Activated CD4-positive, alpha-beta memory T cell treated with anti-CD3 and anti-CD28 coated beads for 36 hours (primary cell): ENCODE data around the gene WDR1. TPM values are rescaled to one million over a fixed set of nuclear protein-coding genes. Genes with fewer than 3 reads are reported as not detected.

Experiments
- CTCF ChIA-PET: fragments of 350-600 bp; sonication (Branson Sonifier 250); formaldehyde crosslinking; loops from one replicate; lab custom pipeline; 2021; ENCODE audit warnings: antibody characterized with exemption, inconsistent platforms; lab: Charles Lee
- POLR2A ChIA-PET: fragments of 350-600 bp; sonication (Branson Sonifier 250); formaldehyde crosslinking; loops from one replicate; lab custom pipeline; 2021; ENCODE audit warnings: antibody characterized with exemption; lab: Charles Lee
- DNase-seq: peaks from one replicate; pipeline ENCODE4 v3.0.0-alpha.2; 2020
- H3K27ac Mint-ChIP-seq: one replicate; pipeline ENCODE4 v1.8.0; 2021; ENCODE audit warnings: mixed read lengths
- H3K27me3 Mint-ChIP-seq: one replicate; pipeline ENCODE4 v1.8.0; 2021; ENCODE audit warnings: mixed read lengths
- H3K36me3 Mint-ChIP-seq: one replicate; pipeline ENCODE4 v1.8.0; 2021; ENCODE audit warnings: mixed read lengths
- H3K4me1 Mint-ChIP-seq: one replicate; pipeline ENCODE4 v1.8.0; 2021; ENCODE audit warnings: low read depth, mixed read lengths
- H3K4me3 Mint-ChIP-seq: one replicate; pipeline ENCODE4 v1.8.0; 2021; ENCODE audit warnings: mild to moderate bottlenecking, mixed read lengths
- H3K9me3 Mint-ChIP-seq: one replicate; pipeline ENCODE4 v1.8.0; 2021; ENCODE audit warnings: mixed read lengths
- intact Hi-C: fragments of 100-400 bp; cut with micrococcal nuclease; formaldehyde crosslinking; loops from one replicate; pipeline ENCODE4 v1.15.1; 2023
- total RNA-seq, 2 experiments: library from RNA; stranded (reverse); gene quantifications; one replicate each; pipeline ENCODE4 v1.2.3, GENCODE V29; 2021

Gene WDR1
- total RNA-seq, 2 experiments from 2014 or later = 351 to 353 TPM

DNA sequence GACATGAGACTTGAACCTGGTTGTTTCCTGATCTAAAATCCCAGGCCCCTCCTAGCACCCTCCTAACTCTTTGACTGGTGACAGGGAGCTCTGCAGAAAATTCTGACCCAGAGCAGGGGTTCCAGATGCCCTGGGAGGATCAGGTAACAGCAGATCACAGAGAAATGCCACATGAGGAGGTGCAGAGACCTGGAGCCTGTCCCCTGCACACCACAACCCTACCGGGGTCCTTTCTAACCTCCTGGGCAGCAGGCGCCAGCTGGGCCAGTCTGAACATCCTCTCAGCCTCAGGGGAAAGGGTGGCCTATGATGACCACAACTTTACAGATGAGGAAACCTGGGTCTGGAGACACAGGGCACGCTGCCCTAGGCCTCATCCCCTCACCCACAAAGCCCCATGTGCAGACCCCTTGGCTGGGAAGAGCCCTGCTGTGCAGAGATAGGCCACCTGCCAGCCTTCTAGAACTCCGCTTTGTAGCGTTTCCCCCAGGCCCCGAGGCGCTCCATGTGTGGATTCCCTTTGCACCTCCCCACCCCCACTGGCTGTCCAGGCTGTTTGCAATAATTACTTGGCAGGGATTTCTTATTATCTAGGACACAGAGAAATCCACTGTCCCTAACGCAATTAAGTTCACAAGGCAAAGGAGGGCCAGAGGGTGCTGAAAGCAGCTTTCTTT lies 36.5 kb downstream of the WDR1 start:
- DNase-seq = peak; percentile 8
- H3K4me3 Mint-ChIP-seq = no peak overlapping the region
- no peaks in the 10 kb centered on the region for H3K9me3 Mint-ChIP-seq
- POLR2A ChIA-PET = no interaction called here
- H3K36me3 Mint-ChIP-seq = peaks cover 67% of the 10 kb centered on the region
- H3K27me3 Mint-ChIP-seq = no peaks in the 10 kb centered on the region
- CTCF ChIA-PET = no interaction called here
- H3K27ac Mint-ChIP-seq = no peak overlapping the region
- H3K4me1 Mint-ChIP-seq = no peaks in the 10 kb centered on the region
- intact Hi-C loops = no loop called here

GRCh38 chr4:10079256-10079655 lies 37.3 kb downstream of the WDR1 start:
- Mint-ChIP-seq H3K4me3 (no peak overlapping the region), H3K36me3 (peaks cover 69% of the 10 kb centered on the region)
- POLR2A ChIA-PET = no interaction called here

DNA sequence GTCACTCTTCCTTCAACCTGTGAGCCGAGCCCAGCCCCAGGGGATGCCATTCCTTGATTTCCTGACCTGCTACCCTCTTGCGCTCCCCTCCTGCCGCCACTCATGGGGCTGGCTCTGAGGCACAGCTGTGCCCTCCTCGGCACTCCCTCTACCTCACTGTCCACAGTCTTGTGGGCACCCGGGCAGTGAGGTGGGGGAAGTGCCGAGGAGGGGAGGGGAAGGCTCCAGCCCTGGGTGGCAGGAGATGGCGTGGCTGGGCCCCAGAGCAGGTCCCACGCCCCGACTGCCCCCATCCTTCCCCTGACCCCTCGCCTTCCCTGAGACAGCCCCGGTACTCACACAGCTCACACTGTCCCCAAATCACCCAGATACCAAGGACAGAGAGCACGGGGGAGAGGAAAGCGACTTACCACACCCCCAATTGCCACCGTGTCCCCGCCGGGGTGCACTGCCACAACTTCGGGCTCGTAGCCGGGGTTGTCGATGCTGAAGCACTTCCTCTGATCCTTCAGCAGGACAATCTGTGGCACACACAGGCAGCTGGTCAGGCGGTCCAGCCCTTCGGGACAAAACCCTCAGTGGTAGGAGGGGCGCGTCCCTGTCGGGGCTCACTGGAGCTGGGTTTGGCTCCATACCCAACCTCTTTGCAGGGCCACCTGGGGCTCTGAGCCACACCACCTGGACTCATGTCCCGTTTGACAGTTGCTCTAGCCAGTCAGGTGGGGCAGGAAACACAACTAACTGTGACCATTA lies 37.9 kb downstream of the WDR1 start:
- no peak overlapping the region for H3K27ac Mint-ChIP-seq
- intact Hi-C loops = no loop called here
- POLR2A ChIA-PET = no interaction called here

More at GRCh38 chr4:10079256-10079655, 37.3 kb downstream of the WDR1 start:
- Mint-ChIP-seq H3K27me3 (no peaks in the 10 kb centered on the region), H3K4me1 (peaks cover 4% of the 10 kb centered on the region), H3K27ac (no peak overlapping the region), H3K9me3 (no peaks in the 10 kb centered on the region)
- intact Hi-C loops = no loop called here
- CTCF ChIA-PET = no interaction called here
- DNase-seq = peak; percentile 4

DNA sequence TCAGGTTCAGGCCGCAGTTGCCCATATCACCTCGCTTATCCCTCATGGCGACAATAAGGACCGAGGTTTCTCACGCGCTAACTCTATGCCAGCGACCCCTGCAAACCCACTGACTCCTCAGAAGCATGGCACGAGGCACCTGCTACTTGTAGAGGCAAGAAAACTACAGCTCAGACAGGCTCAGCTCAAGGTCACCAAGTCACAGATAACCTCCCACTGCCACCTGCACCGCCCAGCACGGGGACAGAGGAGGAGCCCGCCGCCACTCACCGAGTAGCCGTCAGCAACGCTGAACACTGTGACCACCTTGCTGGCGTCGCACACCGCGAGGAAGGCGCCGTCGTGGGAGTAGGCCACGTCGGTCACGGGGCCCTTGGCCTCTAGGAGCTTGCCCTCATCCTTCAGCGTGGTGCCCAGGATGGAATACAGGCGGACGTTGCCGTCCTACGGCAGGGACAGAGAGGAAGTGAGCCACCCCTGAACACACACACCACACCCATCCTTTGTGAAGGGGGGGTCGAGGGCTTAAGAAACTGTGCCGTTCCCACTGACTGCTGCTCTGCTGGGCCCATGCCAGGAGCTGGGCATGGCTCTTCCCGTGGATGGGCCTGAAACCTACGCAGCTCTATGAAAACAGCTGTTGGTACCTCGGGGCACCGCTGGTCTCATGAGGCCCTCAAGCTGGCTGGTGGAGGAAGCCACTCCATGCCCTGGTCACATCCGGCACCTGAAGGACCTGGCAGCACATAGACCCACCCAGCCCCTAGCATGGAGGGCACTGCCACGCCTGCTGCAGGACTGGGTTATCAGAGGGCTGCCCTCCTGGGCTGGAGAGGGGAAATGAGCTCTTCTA lies 38.9 kb downstream of the WDR1 start:
- Mint-ChIP-seq H3K4me3 (no peak overlapping the region), H3K9me3 (no peaks in the 10 kb centered on the region), H3K27ac (peak overlapping the region; percentile 38), H3K27me3 (no peaks in the 10 kb centered on the region), H3K4me1 (peaks cover 11% of the 10 kb centered on the region), H3K36me3 (peaks cover 70% of the 10 kb centered on the region)
- intact Hi-C loops = no loop called here
- POLR2A ChIA-PET = no interaction called here
- CTCF ChIA-PET = no interaction called here
- peak; percentile 8 for DNase-seq

More for the DNA sequence above, 37.9 kb downstream of the WDR1 start:
- Mint-ChIP-seq H3K27me3 (no peaks in the 10 kb centered on the region), H3K9me3 (no peaks in the 10 kb centered on the region), H3K4me3 (no peak overlapping the region), H3K4me1 (peaks cover 9% of the 10 kb centered on the region), H3K36me3 (peaks cover 75% of the 10 kb centered on the region)
- peak; percentile 6 for DNase-seq
- CTCF ChIA-PET = no interaction called here

GRCh38 chr4:10077076-10077475 lies 39.5 kb downstream of the WDR1 start:
- Mint-ChIP-seq H3K4me3 (no peak overlapping the region), H3K9me3 (no peaks in the 10 kb centered on the region), H3K4me1 (peaks cover 11% of the 10 kb centered on the region), H3K27ac (no peak overlapping the region), H3K27me3 (no peaks in the 10 kb centered on the region), H3K36me3 (peaks cover 65% of the 10 kb centered on the region)
- intact Hi-C loops = no loop called here
- DNase-seq = no peak
- POLR2A ChIA-PET = no interaction called here
- CTCF ChIA-PET = no interaction called here

- ChIA-PET CTCF (interaction anchor here (1.2 kb wide), 1 partner anchor 20 kb away, joined by 3 read pairs; no protein-coding TSS in a partner anchor), POLR2A (no interaction called here)
- H3K4me3 Mint-ChIP-seq = no peak overlapping the region
- no peaks in the 10 kb centered on the region for H3K27me3 Mint-ChIP-seq
- peak overlapping the region; percentile 63 for H3K27ac Mint-ChIP-seq
- H3K36me3 Mint-ChIP-seq = peaks cover 59% of the 10 kb centered on the region
- H3K9me3 Mint-ChIP-seq = no peaks in the 10 kb centered on the region
- H3K4me1 Mint-ChIP-seq = peaks cover 11% of the 10 kb centered on the region
- no peak for DNase-seq
- intact Hi-C loops = no loop called here
Observed at GRCh38 chr4:10075953-10076391, 40.6 kb downstream of the WDR1 start.

- ChIA-PET CTCF (interaction anchor here (0.9 to 1.2 kb wide), 2 partner anchors 21 to 373 kb away, joined by 3 read pairs; no protein-coding TSS in a partner anchor), POLR2A (no interaction called here)
- Mint-ChIP-seq H3K36me3 (peaks cover 54% of the 10 kb centered on the region), H3K27me3 (no peaks in the 10 kb centered on the region), H3K9me3 (no peaks in the 10 kb centered on the region), H3K27ac (no peak overlapping the region), H3K4me1 (peaks cover 11% of the 10 kb centered on the region), H3K4me3 (no peak overlapping the region)
- no peak for DNase-seq
- intact Hi-C loops = no loop called here
Observed at GRCh38 chr4:10075158-10075863, 41.3 kb downstream of the WDR1 start.

DNA sequence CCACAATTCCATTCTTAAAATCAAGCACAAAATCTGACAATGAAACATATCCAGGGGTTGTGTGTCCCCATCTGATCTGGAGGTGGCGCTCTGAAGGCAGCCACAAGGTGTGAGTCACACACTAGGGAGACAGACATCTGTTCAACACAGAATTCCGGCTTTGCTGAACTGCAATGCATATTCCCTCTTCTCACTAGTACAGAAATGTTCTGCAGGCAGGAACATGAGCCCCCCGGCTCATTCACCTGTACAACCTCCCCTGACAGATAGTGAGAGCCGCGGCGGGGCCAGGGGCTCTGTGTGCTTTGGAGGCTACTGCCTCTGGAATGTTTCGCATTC lies 41.9 kb downstream of the WDR1 start:
- H3K4me3 Mint-ChIP-seq = no peak overlapping the region
- POLR2A ChIA-PET = no interaction called here
- peaks cover 11% of the 10 kb centered on the region for H3K4me1 Mint-ChIP-seq
- H3K27ac Mint-ChIP-seq = peak overlapping the region; percentile 56
- DNase-seq = peak; percentile 34
- no peaks in the 10 kb centered on the region for H3K9me3 Mint-ChIP-seq
- H3K36me3 Mint-ChIP-seq = peaks cover 55% of the 10 kb centered on the region
- intact Hi-C loops = no loop called here
- no peaks in the 10 kb centered on the region for H3K27me3 Mint-ChIP-seq
- CTCF ChIA-PET = interaction anchor here (0.9 kb wide), 1 partner anchor 372 kb away, joined by 3 read pairs; no protein-coding TSS in a partner anchor

GRCh38 chr4:10074076-10074766 lies 42.4 kb downstream of the WDR1 start:
- Mint-ChIP-seq H3K9me3 (no peaks in the 10 kb centered on the region), H3K4me1 (peaks cover 11% of the 10 kb centered on the region), H3K36me3 (peaks cover 53% of the 10 kb centered on the region), H3K4me3 (no peak overlapping the region), H3K27ac (peak overlapping the region; percentile 56), H3K27me3 (no peaks in the 10 kb centered on the region)
- CTCF ChIA-PET = no interaction called here
- intact Hi-C loops = no loop called here
- DNase-seq = no peak
- POLR2A ChIA-PET = no interaction called here

DNA sequence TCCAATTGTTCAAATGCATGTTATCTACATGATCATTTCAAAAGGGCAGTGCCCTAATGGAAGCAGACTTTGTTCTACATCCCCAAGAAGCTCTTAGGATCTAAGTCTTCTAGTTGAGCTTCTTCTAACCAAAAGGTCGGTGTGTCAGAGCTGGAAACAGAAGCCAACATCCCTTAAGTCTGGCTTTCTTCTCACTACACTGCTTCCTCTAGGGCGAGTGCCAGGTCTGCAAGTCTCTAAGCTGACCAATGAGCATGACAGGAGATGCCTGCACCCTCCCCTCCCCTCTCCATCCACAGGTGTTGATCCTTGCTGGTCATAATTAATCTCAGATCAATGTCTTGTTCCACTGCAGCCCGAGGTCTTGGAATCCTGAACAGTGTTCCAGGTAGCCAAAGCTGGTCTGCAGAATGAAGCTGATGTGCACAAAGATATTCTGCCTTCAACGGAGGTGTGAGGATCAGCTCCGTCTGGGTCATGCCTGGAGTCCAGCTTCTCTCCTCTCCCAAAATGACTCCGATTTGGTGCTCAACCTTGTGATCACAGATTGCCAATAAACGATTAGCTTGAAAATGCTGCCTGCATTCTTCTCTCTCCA lies 44.1 kb downstream of the WDR1 start:
- ChIA-PET CTCF (interaction anchor here (0.7 kb wide), 1 partner anchor 303 kb away, joined by 3 read pairs; no protein-coding TSS in a partner anchor), POLR2A (no interaction called here)
- H3K27ac Mint-ChIP-seq = no peak overlapping the region
- DNase-seq = no peak
- H3K27me3 Mint-ChIP-seq = no peaks in the 10 kb centered on the region
- H3K36me3 Mint-ChIP-seq = peaks cover 42% of the 10 kb centered on the region
- intact Hi-C loops = no loop called here
- no peaks in the 10 kb centered on the region for H3K9me3 Mint-ChIP-seq
- peaks cover 11% of the 10 kb centered on the region for H3K4me1 Mint-ChIP-seq
- H3K4me3 Mint-ChIP-seq = no peak overlapping the region
